DOHH2 (cell line): ENCODE data around the gene UBR2.

Source experiments
- CTCF ChIP-seq: fragments of 200-600 bp; sonication (generic); IDR thresholded peaks from one replicate; pipeline ENCODE4 v1.5.1; 2014; ENCODE audit warnings: antibody characterized with exemption, mild to moderate bottlenecking, low read depth, low read length; ENCODE audit not compliant: poor library complexity, severe bottlenecking
- EZH2phosphoT487 ChIP-seq: fragments of 200-600 bp; sonication (generic); IDR thresholded peaks from 2 replicates; pipeline ENCODE4 v1.6.1; 2017; ENCODE audit warnings: borderline replicate concordance, mild to moderate bottlenecking, antibody characterized with exemption, low read length, moderate library complexity, mixed read lengths

GRCh38 chr6:42664718-42665117 lies 100.9 kb downstream of the UBR2 start:
- TF ChIP-seq EZH2phosphoT487: no peak
- no peak for TF ChIP-seq CTCF
